Sigmoid colon (tissue), 4 donors: ENCODE data around the gene PRRC2C.

Source experiments
- CTCF ChIP-seq, 4 experiments: fragments of 450-650 bp in 3 of 4; fragments of 200-600 bp in 1 of 4; IDR thresholded peaks; one replicate each; pipeline ENCODE4 v1.5.1; 2016 to 2019; ENCODE audit warnings: antibody characterized with exemption in 4 of 4, mild to moderate bottlenecking in 3 of 4, moderate library complexity in 2 of 4
- EP300 ChIP-seq, 4 donors: sonication (generic); formaldehyde crosslinking; IDR thresholded peaks; one replicate each; pipeline ENCODE4 v1.6.1; 2017; ENCODE audit warnings: antibody characterized with exemption in 4 of 4
- POLR2A ChIP-seq, 2 donors: fragments of 450-650 bp; IDR thresholded peaks; one replicate each; pipeline ENCODE4 v1.6.1; 2016; ENCODE audit warnings: antibody characterized with exemption in 2 of 2, mild to moderate bottlenecking in 2 of 2, moderate library complexity in 2 of 2
- POLR2AphosphoS5 ChIP-seq, 4 donors: sonication (generic); formaldehyde crosslinking; IDR thresholded peaks; one replicate each; pipeline ENCODE4 v1.6.1; 2017; ENCODE audit warnings: antibody characterized with exemption in 4 of 4

DNA sequence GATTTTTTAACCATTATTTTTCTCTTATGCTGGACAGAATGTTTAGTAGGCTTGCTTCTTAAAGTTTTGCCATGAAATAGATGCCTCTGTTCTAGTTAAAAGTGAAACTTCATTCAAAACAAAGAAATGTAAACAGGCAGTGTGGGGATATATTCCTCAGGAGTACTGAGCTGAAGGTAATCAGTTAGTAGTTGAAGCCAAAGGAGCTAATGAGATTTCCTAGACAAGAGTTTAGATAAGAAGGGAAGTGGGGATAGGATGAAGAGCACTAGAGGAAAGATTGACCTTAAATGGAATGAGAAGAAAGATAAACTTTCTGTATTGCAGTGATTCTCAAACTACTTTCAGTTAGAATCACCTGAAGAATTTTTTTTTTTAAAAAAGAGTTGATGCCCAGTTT, 23.9 kb downstream of the PRRC2C start:
- no peak for TF ChIP-seq CTCF (IDR thresholded peaks at IDR 0.05)
- TF ChIP-seq EP300 (IDR thresholded peaks at IDR 0.05): no peak
- TF ChIP-seq POLR2A (IDR thresholded peaks at IDR 0.05): no peak
- TF ChIP-seq POLR2AphosphoS5 (IDR thresholded peaks at IDR 0.05): no peak
